Endothelial cell of umbilical vein (primary cell): ENCODE results near the gene TPM2.

Experiments
- CTCF ChIP-seq, 2 donors: IDR thresholded peaks; 1 replicate in 1 of 2; 2 replicates in 1 of 2; pipeline ENCODE4 v1.5.1; 2011; ENCODE audit warnings: low read length in 2 of 2, mild to moderate bottlenecking in 2 of 2, moderate library complexity in 2 of 2, control low read depth in 1 of 2, inconsistent platforms in 1 of 2, low read depth in 1 of 2; ENCODE audit not compliant: insufficient read depth in 1 of 2; ENCODE audit errors: extremely low read depth in 1 of 2
- EZH2 ChIP-seq: IDR thresholded peaks from 2 replicates; pipeline ENCODE4 v1.6.1; 2012; ENCODE audit warnings: borderline replicate concordance, low read depth, mild to moderate bottlenecking, moderate library complexity, low read length, inconsistent platforms; ENCODE audit not compliant: severe bottlenecking
- POLR2A ChIP-seq: IDR thresholded peaks from 2 replicates; pipeline ENCODE4 v1.6.1; 2012; ENCODE audit warnings: low read depth, mild to moderate bottlenecking, control low read depth, low read length

GRCh38 chr9:35684921-35685320, 4.8 kb downstream of the TPM2 start:
- TF ChIP-seq CTCF (IDR thresholded peaks at IDR 0.05; ENCODE audit: extremely low read depth in 1 of 2, insufficient read depth in 1 of 2, low read depth in 1 of 2, low read length in 2 of 2) (no peak), POLR2A (no peak), EZH2 (no peak)
